KG1 (cell line): ENCODE data around the gene TMEM145.
"Not testable (repeated sequence)": the region's sequence is repeated elsewhere in the genome, so short reads cannot be mapped to it uniquely, and the experiment has no call there.

Experiments used
- DNase-seq: peaks from one replicate; lab custom pipeline; 2025; lab: John Stamatoyannopoulos, UW

Gene TMEM145

GRCh38 chr19:42313096-42313839 is at the start of gene TMEM145:
TMEM145 (plus strand) TSS chr19:42313309; CDS start chr19:42313377, 68 bp downstream.
- peak; percentile 14 for DNase-seq

GRCh38 chr19:42266105-42266504 is 47.0 kb upstream of the TMEM145 start:
- DNase-seq: not testable (repeated sequence)

- DNase-seq: not testable (repeated sequence)
Measured at GRCh38 chr19:42266928-42267603, 46.0 kb upstream of the TMEM145 start.

- no peak for DNase-seq
Measured at GRCh38 chr19:42267644-42268141, 45.4 kb upstream of the TMEM145 start.

- peak; percentile 96 for DNase-seq
Measured at GRCh38 chr19:42268142-42268703, 44.9 kb upstream of the TMEM145 start.

GRCh38 chr19:42268704-42269477 is 44.2 kb upstream of the TMEM145 start, which contains the start of gene CIC:
CIC (plus strand) TSS chr19:42269252; CDS start chr19:42271784, 2,532 bp downstream.
- peak; percentile 96 for DNase-seq

- no peak for DNase-seq
Measured at GRCh38 chr19:42269478-42270345, 43.4 kb upstream of the TMEM145 start.

GRCh38 chr19:42270346-42271044 is 42.6 kb upstream of the TMEM145 start:
- no peak for DNase-seq

- no peak for DNase-seq
Measured at GRCh38 chr19:42271045-42271419, 42.1 kb upstream of the TMEM145 start.

GRCh38 chr19:42271861-42272534 is 41.1 kb upstream of the TMEM145 start:
- no peak for DNase-seq

GRCh38 chr19:42272535-42272897 is 40.6 kb upstream of the TMEM145 start:
- DNase-seq: no peak

GRCh38 chr19:42272989-42273406 is 40.1 kb upstream of the TMEM145 start:
- no peak for DNase-seq

- DNase-seq: no peak
Measured at GRCh38 chr19:42273407-42274064, 39.6 kb upstream of the TMEM145 start.

- DNase-seq: no peak
Measured at GRCh38 chr19:42274065-42274682, 38.9 kb upstream of the TMEM145 start.

- DNase-seq: no peak
Measured at GRCh38 chr19:42275103-42275502, 38.0 kb upstream of the TMEM145 start.

- DNase-seq: no peak
Measured at GRCh38 chr19:42275517-42275916, 37.6 kb upstream of the TMEM145 start.

GRCh38 chr19:42276284-42276683 is 36.8 kb upstream of the TMEM145 start:
- DNase-seq: no peak

- no peak for DNase-seq
Measured at GRCh38 chr19:42276821-42277220, 36.3 kb upstream of the TMEM145 start.
